HepG2 (cell line): ENCODE results near the gene BICRA.

Experiments used
- CEBPG ChIP-seq: IDR thresholded peaks from 2 replicates; pipeline ENCODE4 v1.6.1; 2016
- MLX ChIP-seq: IDR thresholded peaks from 2 replicates; pipeline ENCODE4 v1.6.1; 2016

GRCh38 chr19:47607564-47608073, 1.3 kb upstream of the BICRA start:
- TF ChIP-seq CEBPG (CRISPR knock-in tag) (no peak), MLX (no peak)
